Suprapubic skin (tissue), 4 donors: Measurements from ENCODE around the gene NPAS2. TPM values are rescaled to one million over a fixed set of nuclear protein-coding genes. Genes with fewer than 3 reads are reported as not detected.
A peak's percentile ranks its signal among the peaks of the same experiment; 100 is the strongest.

Experiments
- DNase-seq, 2 donors: peaks; one replicate each; pipeline ENCODE4 v3.0.0-alpha.2; 2019; ENCODE audit warnings: low spot score in 2 of 2
- H3K27ac ChIP-seq: fragments of 200-600 bp; sonication (generic); one replicate; pipeline ENCODE4 v1.5.1; 2019
- H3K27me3 ChIP-seq: fragments of 200-600 bp; sonication (generic); one replicate; pipeline ENCODE4 v1.5.1; 2019
- H3K36me3 ChIP-seq: fragments of 200-600 bp; sonication (generic); one replicate; pipeline ENCODE4 v1.5.1; 2019
- H3K4me1 ChIP-seq: fragments of 200-600 bp; sonication (generic); one replicate; pipeline ENCODE4 v1.5.1; 2019
- H3K4me3 ChIP-seq: fragments of 200-600 bp; sonication (generic); one replicate; pipeline ENCODE4 v1.5.1; 2019; ENCODE audit warnings: mild to moderate bottlenecking
- H3K9me3 ChIP-seq: fragments of 200-600 bp; sonication (generic); one replicate; pipeline ENCODE4 v1.5.1; 2019
- CTCF ChIP-seq, 2 donors: fragments of 200-600 bp in 1 of 2; fragments of 450-650 bp in 1 of 2; sonication (generic) in 1 of 2; IDR thresholded peaks; one replicate each; pipeline ENCODE4 v1.5.1; 2016 to 2019; ENCODE audit warnings: antibody characterized with exemption in 2 of 2, mild to moderate bottlenecking in 1 of 2, moderate library complexity in 1 of 2
- EP300 ChIP-seq: sonication (generic); formaldehyde crosslinking; IDR thresholded peaks from one replicate; pipeline ENCODE4 v1.6.1; 2017; ENCODE audit warnings: antibody characterized with exemption
- POLR2A ChIP-seq, 2 donors: fragments of 450-650 bp; IDR thresholded peaks; one replicate each; pipeline ENCODE4 v1.6.1; 2017; ENCODE audit warnings: antibody characterized with exemption in 2 of 2, mild to moderate bottlenecking in 2 of 2, moderate library complexity in 2 of 2
- POLR2AphosphoS5 ChIP-seq, 3 donors: sonication (generic); formaldehyde crosslinking; IDR thresholded peaks; one replicate each; pipeline ENCODE4 v1.6.1; 2017; ENCODE audit warnings: antibody characterized with exemption in 3 of 3
- WGBS: methylation state at CpG from one replicate; pipeline ENCODE4 v1.1.5; 2018; 5-methylcytosine and 5-hydroxymethylcytosine counted together
- total RNA-seq, 4 donors: library from RNA; depleted of rRNA; stranded (reverse); fragments of >200 nt; gene quantifications; one replicate each; pipeline ENCODE4 v1.1.0, GENCODE V29; 2016

The NPAS2 gene
- total RNA-seq, 4 donors from 2014 or later = 46.5 to 90.1 (median 62.9) TPM

- Histone ChIP-seq H3K27me3 (no peaks in the 10 kb centered on the region), H3K4me1 (no peaks in the 10 kb centered on the region), H3K4me3 (no peak overlapping the region), H3K27ac (no peak overlapping the region), H3K36me3 (peaks cover 77% of the 10 kb centered on the region), H3K9me3 (no peaks in the 10 kb centered on the region)
- DNase-seq = no peak
- 91% methylated on average over 15 of the region's 15 CpGs for WGBS
- no peak for TF ChIP-seq CTCF (IDR thresholded peaks at IDR 0.05)
- TF ChIP-seq POLR2AphosphoS5 (IDR thresholded peaks at IDR 0.05) = no peak
- no peak for TF ChIP-seq POLR2A (IDR thresholded peaks at IDR 0.05)
- TF ChIP-seq EP300 = no peak
Measured at GRCh38 chr2:101032084-101032776, 212.3 kb downstream of the NPAS2 start.

GRCh38 chr2:101036562-101036961, 216.6 kb downstream of the NPAS2 start:
- no peak overlapping the region for H3K4me3 ChIP-seq
- no peak overlapping the region for H3K27ac ChIP-seq
- H3K4me1 ChIP-seq = no peaks in the 10 kb centered on the region
- H3K9me3 ChIP-seq = no peaks in the 10 kb centered on the region
- H3K36me3 ChIP-seq = peaks cover 78% of the 10 kb centered on the region
- DNase-seq = no peak
- TF ChIP-seq POLR2A (IDR thresholded peaks at IDR 0.05) (no peak), EP300 (no peak), POLR2AphosphoS5 (IDR thresholded peaks at IDR 0.05) (no peak), CTCF (IDR thresholded peaks at IDR 0.05) (peak; percentile 21 to 22)
- H3K27me3 ChIP-seq = no peaks in the 10 kb centered on the region
- WGBS = 77% methylated on average over 2 of the region's 2 CpGs

- H3K9me3 ChIP-seq = no peaks in the 10 kb centered on the region
- H3K4me3 ChIP-seq = no peak overlapping the region
- H3K27me3 ChIP-seq = no peaks in the 10 kb centered on the region
- DNase-seq = no peak
- H3K27ac ChIP-seq = no peak overlapping the region
- 90% methylated on average over 19 of the region's 19 CpGs for WGBS
- H3K4me1 ChIP-seq = no peaks in the 10 kb centered on the region
- TF ChIP-seq POLR2A (IDR thresholded peaks at IDR 0.05) (no peak), POLR2AphosphoS5 (IDR thresholded peaks at IDR 0.05) (no peak), CTCF (IDR thresholded peaks at IDR 0.05) (no peak)
- H3K36me3 ChIP-seq = peaks cover 72% of the 10 kb centered on the region
Measured at GRCh38 chr2:101037161-101037755, 217.3 kb downstream of the NPAS2 start.

GRCh38 chr2:101038455-101039255, 218.7 kb downstream of the NPAS2 start:
- H3K9me3 ChIP-seq = no peaks in the 10 kb centered on the region
- peaks cover 58% of the 10 kb centered on the region for H3K36me3 ChIP-seq
- no peaks in the 10 kb centered on the region for H3K27me3 ChIP-seq
- no peak overlapping the region for H3K4me3 ChIP-seq
- 90% methylated on average over 21 of the region's 21 CpGs for WGBS
- H3K4me1 ChIP-seq = no peaks in the 10 kb centered on the region
- DNase-seq = no peak
- no peak overlapping the region for H3K27ac ChIP-seq
- TF ChIP-seq CTCF (IDR thresholded peaks at IDR 0.05) (peak; percentile 22 to 56), EP300 (no peak), POLR2AphosphoS5 (IDR thresholded peaks at IDR 0.05) (no peak)

GRCh38 chr2:101040072-101040471, 220.1 kb downstream of the NPAS2 start:
- H3K9me3 ChIP-seq = no peaks in the 10 kb centered on the region
- H3K4me3 ChIP-seq = no peak overlapping the region
- no peak overlapping the region for H3K27ac ChIP-seq
- TF ChIP-seq CTCF (IDR thresholded peaks at IDR 0.05) = no peak
- TF ChIP-seq EP300 = no peak
- TF ChIP-seq POLR2AphosphoS5 (IDR thresholded peaks at IDR 0.05) = no peak
- no peak for TF ChIP-seq POLR2A (IDR thresholded peaks at IDR 0.05)
- no peaks in the 10 kb centered on the region for H3K4me1 ChIP-seq
- peak in 1 of 2 donors; percentile 53 for DNase-seq
- WGBS = 86% methylated on average over 13 of the region's 13 CpGs
- H3K27me3 ChIP-seq = no peaks in the 10 kb centered on the region
- peaks cover 46% of the 10 kb centered on the region for H3K36me3 ChIP-seq
